H7 (cell line): ENCODE measurements around the gene GTF3C2. TPM values are rescaled to one million over a fixed set of nuclear protein-coding genes. Genes with fewer than 3 reads are reported as not detected.

Experiments used
- DNase-seq: peaks from one replicate; pipeline ENCODE4 v3.0.0; 2012
- H3K27me3 ChIP-seq: 2 replicates; pipeline ENCODE4 v1.6.0; 2011; ENCODE audit warnings: mild to moderate bottlenecking, low read length; ENCODE audit not compliant: control insufficient read depth, insufficient read depth
- H3K36me3 ChIP-seq: replicated peaks from 2 replicates; pipeline ENCODE4 v1.5.1; 2011; ENCODE audit warnings: low read length; ENCODE audit not compliant: control insufficient read depth, insufficient read depth
- H3K4me3 ChIP-seq: 2 replicates; pipeline ENCODE4 v1.5.1; 2011; ENCODE audit warnings: low read depth, mild to moderate bottlenecking, control low read depth, low read length, moderate library complexity; ENCODE audit not compliant: insufficient read depth
- total RNA-seq: library from RNA; depleted of rRNA; stranded (reverse); fragments of >200 nt; shearing (Covaris generic); gene quantifications from 2 replicates; pipeline ENCODE4 v1.2.3, GENCODE V29; 2014; rRNA removed

Gene GTF3C2
- total RNA-seq, 1 experiment from 2014 or later: 152 TPM

DNA sequence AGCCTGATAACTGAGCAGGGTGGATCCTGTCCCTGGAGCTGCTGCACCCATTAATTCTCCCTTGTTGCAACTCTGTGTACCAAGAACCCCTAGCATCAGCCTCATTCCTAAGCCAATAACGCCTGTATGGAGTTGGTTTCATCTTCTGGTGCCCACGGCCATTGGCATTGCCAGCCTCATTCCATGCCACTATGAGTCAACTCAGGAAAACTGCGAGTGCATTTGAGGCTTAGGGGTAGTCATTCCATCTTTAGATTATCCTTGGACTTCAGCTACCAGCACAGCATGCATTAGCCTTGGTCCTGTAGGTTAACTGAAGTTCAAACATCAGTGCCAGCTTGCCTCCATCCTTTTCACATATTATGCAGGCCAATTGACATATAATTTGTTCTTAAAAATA is 75.7 kb downstream of the GTF3C2 start:
- H3K4me3 ChIP-seq: no peak overlapping the region
- no peak for DNase-seq
- no peaks in the 10 kb centered on the region; the same call in 1 of the 2 replicates for H3K27me3 ChIP-seq
- no peaks in the 10 kb centered on the region for H3K36me3 ChIP-seq

DNA sequence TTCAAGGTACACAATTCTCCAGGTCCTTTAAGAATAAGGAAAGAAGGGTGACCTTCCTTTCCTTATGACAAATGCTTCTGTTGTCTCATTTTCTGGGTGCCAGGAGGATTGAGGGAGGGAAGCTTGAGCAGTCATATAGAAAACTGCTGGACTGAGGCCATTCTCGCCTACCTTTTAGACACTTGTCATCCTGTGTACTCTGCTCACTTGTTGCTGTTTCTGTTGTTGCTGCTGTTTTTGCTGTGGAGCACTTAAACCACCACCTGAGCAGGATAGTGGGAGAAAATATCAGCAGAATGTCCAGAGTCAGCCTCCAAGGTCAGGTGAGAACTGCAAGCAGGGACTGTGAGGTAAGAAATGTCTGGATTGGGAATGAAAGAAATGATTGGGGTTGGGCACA is 78.6 kb downstream of the GTF3C2 start:
- Histone ChIP-seq H3K4me3 (no peak overlapping the region), H3K36me3 (no peaks in the 10 kb centered on the region), H3K27me3 (no peaks in the 10 kb centered on the region)
- DNase-seq: no peak

Other genes starting within 250 kb of the GTF3C2 start
- 1.0 and 1.6 TPM in 2 replicates for gene CGREF1, start 237.6 kb downstream of the GTF3C2 start, total RNA-seq
- gene ABHD1, start 232.9 kb downstream of the GTF3C2 start, total RNA-seq: 0.55 TPM in 1 of 2 replicates, not detected in the other
- 84.5 and 87.3 TPM in 2 replicates for gene PREB, start 222.1 kb downstream of the GTF3C2 start, total RNA-seq
- gene PRR30, start 217.4 kb downstream of the GTF3C2 start, total RNA-seq: not detected in 2 replicates
- gene TCF23, start 207.8 kb downstream of the GTF3C2 start, total RNA-seq: not detected in 2 replicates
- 182 and 203 TPM in 2 replicates for gene ATRAID, start 144.7 kb downstream of the GTF3C2 start, total RNA-seq
- 76.2 and 120 TPM in 2 replicates for gene SLC5A6, start 144.5 kb downstream of the GTF3C2 start, total RNA-seq
- gene CAD, start 139.4 kb downstream of the GTF3C2 start, total RNA-seq: 73.7 and 84.2 TPM in 2 replicates
- 0.89 and 1.4 TPM in 2 replicates for gene SLC30A3, start 93.7 kb downstream of the GTF3C2 start, total RNA-seq
- not detected in 2 replicates for gene DNAJC5G, start 81.3 kb downstream of the GTF3C2 start, total RNA-seq
- gene TRIM54, start 74.3 kb downstream of the GTF3C2 start, total RNA-seq: 3.4 and 5.5 TPM in 2 replicates
- gene UCN, start 48.3 kb downstream of the GTF3C2 start, total RNA-seq: 0.66 TPM in 1 of 2 replicates, not detected in the other
- gene MPV17, start 33.7 kb downstream of the GTF3C2 start, total RNA-seq: 53.8 and 60.8 TPM in 2 replicates
- gene EIF2B4, start 13.6 kb upstream of the GTF3C2 start, total RNA-seq: 31.6 and 33.1 TPM in 2 replicates
- 110 and 129 TPM in 2 replicates for gene SNX17, start 13.9 kb upstream of the GTF3C2 start, total RNA-seq
- 11.8 and 19.2 TPM in 2 replicates for gene ZNF513, start 24.0 kb upstream of the GTF3C2 start, total RNA-seq
- gene PPM1G, start 52.8 kb upstream of the GTF3C2 start, total RNA-seq: 151 and 164 TPM in 2 replicates
- gene NRBP1, start 71.9 kb upstream of the GTF3C2 start, total RNA-seq: 150 and 162 TPM in 2 replicates
- 9.0 and 13.4 TPM in 2 replicates for gene KRTCAP3, start 85.6 kb upstream of the GTF3C2 start, total RNA-seq
- gene IFT172, start 133.0 kb upstream of the GTF3C2 start, total RNA-seq: 9.8 and 14.2 TPM in 2 replicates
- 7.4 and 9.7 TPM in 2 replicates for gene FNDC4, start 138.4 kb upstream of the GTF3C2 start, total RNA-seq
- gene GCKR, start 140.1 kb upstream of the GTF3C2 start, total RNA-seq: 0.07 TPM in 1 of 2 replicates, not detected in the other
- gene ZNF512, start 226.3 kb upstream of the GTF3C2 start, total RNA-seq: 33.4 and 37.6 TPM in 2 replicates